CD8-positive, alpha-beta memory T cell (primary cell): ENCODE measurements around the gene GABBR2. TPM values are rescaled to one million over a fixed set of nuclear protein-coding genes. Genes with fewer than 3 reads are reported as not detected.

ENCODE experiments used
- CTCF ChIA-PET: fragments of 350-600 bp; sonication (Branson Sonifier 250); formaldehyde crosslinking; loops from one replicate; lab custom pipeline; 2021; ENCODE audit warnings: antibody characterized with exemption; lab: Charles Lee
- POLR2A ChIA-PET: fragments of 350-600 bp; sonication (Branson Sonifier 250); formaldehyde crosslinking; loops from one replicate; lab custom pipeline; 2021; ENCODE audit warnings: antibody characterized with exemption; lab: Charles Lee
- DNase-seq, 5 donors: peaks; one replicate each; pipeline versions ENCODE4 v3.0.0 to v3.0.0-alpha.2; 2020 to 2022; ENCODE audit warnings: mixed read lengths in 1 of 5
- H3K27ac ChIP-seq: one replicate; pipeline ENCODE4 v1.7.0; 2013; ENCODE audit warnings: low read depth, mild to moderate bottlenecking, low read length, moderate library complexity
- H3K27me3 ChIP-seq: 2 replicates; pipeline ENCODE4 v1.7.0; 2013; ENCODE audit warnings: low read length, mild to moderate bottlenecking; ENCODE audit not compliant: insufficient read depth, poor library complexity, severe bottlenecking
- H3K36me3 ChIP-seq: 2 replicates; pipeline ENCODE4 v1.7.0; 2013; ENCODE audit warnings: mild to moderate bottlenecking, low read length, moderate library complexity; ENCODE audit not compliant: insufficient read depth
- H3K4me1 ChIP-seq: 2 replicates; pipeline ENCODE4 v1.7.0; 2013; ENCODE audit warnings: mild to moderate bottlenecking, low read length, moderate library complexity; ENCODE audit not compliant: insufficient read depth
- H3K4me3 ChIP-seq: 2 replicates; pipeline ENCODE4 v1.7.0; 2013; ENCODE audit warnings: mild to moderate bottlenecking, low read length
- H3K9me3 ChIP-seq: 2 replicates; pipeline ENCODE4 v1.7.0; 2013; ENCODE audit warnings: mild to moderate bottlenecking, low read length
- H3K27ac Mint-ChIP-seq, 8 donors: one replicate each; pipeline ENCODE4 v1.8.0; 2020 to 2021; ENCODE audit warnings: mixed read lengths in 8 of 8, mild to moderate bottlenecking in 6 of 8, inconsistent platforms in 3 of 8, moderate library complexity in 3 of 8
- H3K27me3 Mint-ChIP-seq, 2 donors: one replicate each; pipeline ENCODE4 v1.8.0; 2020 to 2021; ENCODE audit warnings: mixed read lengths in 2 of 2, mild to moderate bottlenecking in 1 of 2, moderate library complexity in 1 of 2
- H3K36me3 Mint-ChIP-seq, 3 donors: one replicate each; pipeline ENCODE4 v1.8.0; 2020 to 2021; ENCODE audit warnings: mixed read lengths in 3 of 3, inconsistent platforms in 1 of 3, mild to moderate bottlenecking in 1 of 3
- H3K4me1 Mint-ChIP-seq, 3 donors: one replicate each; pipeline ENCODE4 v1.8.0; 2020 to 2021; ENCODE audit warnings: mixed read lengths in 3 of 3, inconsistent platforms in 1 of 3, mild to moderate bottlenecking in 1 of 3
- H3K4me3 Mint-ChIP-seq, 7 donors: one replicate each; pipeline ENCODE4 v1.8.0; 2020 to 2021; ENCODE audit warnings: mixed read lengths in 7 of 7, mild to moderate bottlenecking in 6 of 7, moderate library complexity in 4 of 7, inconsistent platforms in 2 of 7
- H3K9me3 Mint-ChIP-seq, 5 donors: one replicate each; pipeline ENCODE4 v1.8.0; 2020 to 2022; ENCODE audit warnings: mixed read lengths in 5 of 5, mild to moderate bottlenecking in 3 of 5, moderate library complexity in 2 of 5, inconsistent platforms in 1 of 5
- polyA plus RNA-seq: library from polyadenylated mRNA; unstranded; fragments of 300-500 nt; fragmentation: Illumina TruSeq; gene quantifications from one replicate; pipeline ENCODE4 v1.2.3, GENCODE V29; 2021
- total RNA-seq, 2 experiments: library from RNA; stranded (reverse); gene quantifications; one replicate each; pipeline ENCODE4 v1.2.3, GENCODE V29; 2021

The GABBR2 gene
- total and polyA plus RNA-seq, 3 experiments from 2014 or later: not detected

- H3K4me3 ChIP-seq: no peak overlapping the region
- H3K4me3 Mint-ChIP-seq: no peak overlapping the region
- CTCF ChIA-PET: interaction anchor here (3.7 kb wide), 1 partner anchor 11 kb away, joined by 14 read pairs; no protein-coding TSS in a partner anchor
Observed at GRCh38 chr9:98304381-98304780, 404.4 kb downstream of the GABBR2 start.

GRCh38 chr9:98303633-98304125 lies 405.1 kb downstream of the GABBR2 start:
- H3K36me3 Mint-ChIP-seq: no peaks in the 10 kb centered on the region
- no peak for DNase-seq
- H3K4me1 Mint-ChIP-seq: no peaks in the 10 kb centered on the region
- Histone ChIP-seq H3K9me3 (no peaks in the 10 kb centered on the region), H3K27me3 (no peaks in the 10 kb centered on the region), H3K4me3 (no peak overlapping the region), H3K27ac (no peak overlapping the region), H3K4me1 (no peaks in the 10 kb centered on the region), H3K36me3 (no peaks in the 10 kb centered on the region)
- ChIA-PET POLR2A (no interaction called here), CTCF (interaction anchor here (3.7 kb wide), 1 partner anchor 12 kb away, joined by 14 read pairs; no protein-coding TSS in a partner anchor)
- H3K27me3 Mint-ChIP-seq: peaks cover 1 to 4% of the 10 kb centered on the region in 2 donors
- H3K4me3 Mint-ChIP-seq: no peak overlapping the region
- no peak overlapping the region for H3K27ac Mint-ChIP-seq
- no peaks in the 10 kb centered on the region for H3K9me3 Mint-ChIP-seq

More at GRCh38 chr9:98304381-98304780, 404.4 kb downstream of the GABBR2 start:
- no peaks in the 10 kb centered on the region for H3K36me3 ChIP-seq
- Mint-ChIP-seq H3K4me1 (no peaks in the 10 kb centered on the region), H3K9me3 (no peaks in the 10 kb centered on the region), H3K36me3 (no peaks in the 10 kb centered on the region), H3K27me3 (peaks cover 0 to 4% of the 10 kb centered on the region in 2 donors), H3K27ac (no peak overlapping the region)
- H3K9me3 ChIP-seq: no peaks in the 10 kb centered on the region
- no peaks in the 10 kb centered on the region for H3K4me1 ChIP-seq
- DNase-seq: no peak
- no peak overlapping the region for H3K27ac ChIP-seq
- H3K27me3 ChIP-seq: no peaks in the 10 kb centered on the region
- POLR2A ChIA-PET: no interaction called here

GRCh38 chr9:98302938-98303632 lies 405.6 kb downstream of the GABBR2 start:
- no peak overlapping the region for H3K27ac Mint-ChIP-seq
- no peak overlapping the region for H3K27ac ChIP-seq
- ChIA-PET CTCF (interaction anchor here (3.7 kb wide), 1 partner anchor 12 kb away, joined by 14 read pairs; no protein-coding TSS in a partner anchor), POLR2A (no interaction called here)
- H3K27me3 Mint-ChIP-seq: peaks cover 4 to 5% of the 10 kb centered on the region in 2 donors
- no peaks in the 10 kb centered on the region for H3K36me3 Mint-ChIP-seq
- H3K36me3 ChIP-seq: no peaks in the 10 kb centered on the region
- no peak overlapping the region for H3K4me3 Mint-ChIP-seq
- no peaks in the 10 kb centered on the region for H3K9me3 Mint-ChIP-seq
- H3K4me1 ChIP-seq: no peaks in the 10 kb centered on the region
- DNase-seq: no peak
- H3K4me3 ChIP-seq: no peak overlapping the region
- no peaks in the 10 kb centered on the region for H3K4me1 Mint-ChIP-seq
- H3K27me3 ChIP-seq: no peaks in the 10 kb centered on the region
- H3K9me3 ChIP-seq: no peaks in the 10 kb centered on the region

GRCh38 chr9:98302150-98302549 lies 406.6 kb downstream of the GABBR2 start:
- H3K4me1 Mint-ChIP-seq: no peaks in the 10 kb centered on the region

GRCh38 chr9:98300611-98301010 lies 408.1 kb downstream of the GABBR2 start:
- Mint-ChIP-seq H3K4me1 (no peaks in the 10 kb centered on the region), H3K9me3 (no peaks in the 10 kb centered on the region), H3K27me3 (peaks cover 6 to 14% of the 10 kb centered on the region in 2 donors), H3K4me3 (no peak overlapping the region), H3K36me3 (no peaks in the 10 kb centered on the region), H3K27ac (no peak overlapping the region)
- Histone ChIP-seq H3K9me3 (no peaks in the 10 kb centered on the region), H3K36me3 (no peaks in the 10 kb centered on the region), H3K4me1 (no peaks in the 10 kb centered on the region), H3K4me3 (no peak overlapping the region), H3K27me3 (no peaks in the 10 kb centered on the region), H3K27ac (no peak overlapping the region)
- ChIA-PET POLR2A (no interaction called here), CTCF (no interaction called here)
- no peak for DNase-seq

More at GRCh38 chr9:98302150-98302549, 406.6 kb downstream of the GABBR2 start:
- Histone ChIP-seq H3K9me3 (no peaks in the 10 kb centered on the region), H3K4me3 (no peak overlapping the region), H3K27me3 (no peaks in the 10 kb centered on the region), H3K36me3 (no peaks in the 10 kb centered on the region), H3K4me1 (no peaks in the 10 kb centered on the region), H3K27ac (no peak overlapping the region)
- Mint-ChIP-seq H3K4me3 (no peak overlapping the region), H3K9me3 (no peaks in the 10 kb centered on the region), H3K27me3 (peaks cover 4 to 7% of the 10 kb centered on the region in 2 donors), H3K27ac (no peak overlapping the region), H3K36me3 (no peaks in the 10 kb centered on the region)
- DNase-seq: no peak
- POLR2A ChIA-PET: no interaction called here
- CTCF ChIA-PET: interaction anchor here (3.7 kb wide), 1 partner anchor 13 kb away, joined by 14 read pairs; no protein-coding TSS in a partner anchor

- no peak overlapping the region for H3K27ac ChIP-seq
- Mint-ChIP-seq H3K9me3 (no peaks in the 10 kb centered on the region), H3K27ac (peak overlapping the region in 1 of 8 donors; percentile 8), H3K36me3 (no peaks in the 10 kb centered on the region), H3K27me3 (peaks cover 6 to 29% of the 10 kb centered on the region in 2 donors), H3K4me3 (no peak overlapping the region), H3K4me1 (no peaks in the 10 kb centered on the region)
- ChIA-PET CTCF (no interaction called here), POLR2A (no interaction called here)
- DNase-seq: no peak
- no peaks in the 10 kb centered on the region for H3K4me1 ChIP-seq
- H3K27me3 ChIP-seq: no peaks in the 10 kb centered on the region
- H3K36me3 ChIP-seq: no peaks in the 10 kb centered on the region
- H3K9me3 ChIP-seq: no peaks in the 10 kb centered on the region
- no peak overlapping the region for H3K4me3 ChIP-seq
Observed at GRCh38 chr9:98298476-98298875, 410.3 kb downstream of the GABBR2 start.

GRCh38 chr9:98295824-98296223 lies 412.9 kb downstream of the GABBR2 start:
- Mint-ChIP-seq H3K4me1 (no peaks in the 10 kb centered on the region), H3K36me3 (no peaks in the 10 kb centered on the region), H3K9me3 (no peaks in the 10 kb centered on the region), H3K27me3 (peaks cover 2 to 29% of the 10 kb centered on the region in 2 donors), H3K4me3 (no peak overlapping the region), H3K27ac (peak overlapping the region in 1 of 8 donors; percentile 48)
- Histone ChIP-seq H3K4me3 (no peak overlapping the region), H3K4me1 (no peaks in the 10 kb centered on the region), H3K9me3 (no peaks in the 10 kb centered on the region), H3K36me3 (no peaks in the 10 kb centered on the region), H3K27me3 (no peaks in the 10 kb centered on the region), H3K27ac (no peak overlapping the region)
- DNase-seq: no peak
- POLR2A ChIA-PET: no interaction called here
- CTCF ChIA-PET: no interaction called here

- Mint-ChIP-seq H3K36me3 (no peaks in the 10 kb centered on the region), H3K27ac (peak overlapping the region in 1 of 8 donors; percentile 68), H3K4me1 (no peaks in the 10 kb centered on the region), H3K27me3 (peaks cover 2 to 21% of the 10 kb centered on the region in 2 donors), H3K9me3 (no peaks in the 10 kb centered on the region), H3K4me3 (no peak overlapping the region)
- Histone ChIP-seq H3K27ac (no peak overlapping the region), H3K4me1 (no peaks in the 10 kb centered on the region), H3K27me3 (no peaks in the 10 kb centered on the region), H3K9me3 (no peaks in the 10 kb centered on the region), H3K4me3 (no peak overlapping the region), H3K36me3 (no peaks in the 10 kb centered on the region)
- ChIA-PET CTCF (no interaction called here), POLR2A (no interaction called here)
- no peak for DNase-seq
Observed at GRCh38 chr9:98291820-98292219, 416.9 kb downstream of the GABBR2 start.
